ENCODE data around the gene MRPS27.

DNA sequence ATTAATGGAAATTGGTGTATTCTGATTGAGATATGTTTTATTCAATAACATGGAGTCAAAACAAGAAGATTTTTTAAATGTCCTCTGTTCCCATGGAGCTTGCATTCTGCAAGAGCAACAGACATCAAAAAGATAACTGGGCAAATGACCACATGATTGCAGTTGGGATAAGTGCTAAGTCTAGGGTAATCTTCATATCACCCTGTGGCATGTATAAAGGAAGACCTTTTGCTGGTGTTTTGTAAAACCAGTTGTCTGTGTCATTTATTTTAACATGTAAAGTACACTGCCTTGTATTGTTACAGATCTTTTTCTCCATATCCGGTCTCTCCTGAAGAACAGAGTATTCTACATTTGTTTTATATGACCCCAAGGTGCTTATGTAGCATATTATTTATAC lies 44.1 kb upstream of the MRPS27 start:
- TF ChIP-seq, protein P1, sequence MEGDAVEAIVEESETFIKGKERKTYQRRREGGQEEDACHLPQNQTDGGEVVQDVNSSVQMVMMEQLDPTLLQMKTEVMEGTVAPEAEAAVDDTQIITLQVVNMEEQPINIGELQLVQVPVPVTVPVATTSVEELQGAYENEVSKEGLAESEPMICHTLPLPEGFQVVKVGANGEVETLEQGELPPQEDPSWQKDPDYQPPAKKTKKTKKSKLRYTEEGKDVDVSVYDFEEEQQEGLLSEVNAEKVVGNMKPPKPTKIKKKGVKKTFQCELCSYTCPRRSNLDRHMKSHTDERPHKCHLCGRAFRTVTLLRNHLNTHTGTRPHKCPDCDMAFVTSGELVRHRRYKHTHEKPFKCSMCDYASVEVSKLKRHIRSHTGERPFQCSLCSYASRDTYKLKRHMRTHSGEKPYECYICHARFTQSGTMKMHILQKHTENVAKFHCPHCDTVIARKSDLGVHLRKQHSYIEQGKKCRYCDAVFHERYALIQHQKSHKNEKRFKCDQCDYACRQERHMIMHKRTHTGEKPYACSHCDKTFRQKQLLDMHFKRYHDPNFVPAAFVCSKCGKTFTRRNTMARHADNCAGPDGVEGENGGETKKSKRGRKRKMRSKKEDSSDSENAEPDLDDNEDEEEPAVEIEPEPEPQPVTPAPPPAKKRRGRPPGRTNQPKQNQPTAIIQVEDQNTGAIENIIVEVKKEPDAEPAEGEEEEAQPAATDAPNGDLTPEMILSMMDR (IDR thresholded peaks at IDR 0.05; ENCODE audit: low read depth, low read length, poor library complexity, severe bottlenecking): no peak
- no peak for TF ChIP-seq EZH2phosphoT487 (IDR thresholded peaks at IDR 0.05; ENCODE audit: borderline replicate concordance, low read length)

All from DOHH2 (cell line).